Measurements from ENCODE around the gene PLA2G15.

DNA sequence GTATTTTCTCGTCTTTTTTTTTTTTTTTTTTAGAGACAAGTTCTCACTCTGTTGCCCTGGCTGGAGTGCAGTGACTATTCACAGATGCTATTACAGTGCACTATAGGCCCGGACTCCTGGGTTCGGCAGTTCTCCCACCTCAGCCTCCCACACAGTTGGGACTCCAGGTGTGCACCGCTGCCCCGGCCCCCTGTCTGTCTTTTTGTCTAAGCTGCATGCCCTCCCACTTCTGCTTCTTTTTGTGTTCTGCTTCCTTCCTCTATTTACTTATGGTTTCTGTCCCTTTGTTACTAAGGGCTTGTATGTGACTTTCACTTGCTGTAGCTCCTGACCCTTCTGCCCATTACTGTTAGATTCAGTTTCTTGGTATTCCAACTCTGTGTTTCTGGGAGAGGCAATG is 39.7 kb downstream of the PLA2G15 start:
- TF ChIP-seq CTCF (IDR thresholded peaks at IDR 0.05): no peak
- no peak for TF ChIP-seq POLR2A (IDR thresholded peaks at IDR 0.05)
